Inflammatory macrophage treated with lipopolysaccharide for 4 hours (primary cell): ENCODE results near the gene ESPN.

Experiments used
- DNase-seq: peaks from one replicate; pipeline ENCODE4 v3.0.0-alpha.2; 2020

Gene ESPN

GRCh38 chr1:6467744-6468688 lies 43.4 kb downstream of the ESPN start:
- no peak for DNase-seq

GRCh38 chr1:6468729-6469461 lies 44.3 kb downstream of the ESPN start:
- DNase-seq: no peak

- no peak for DNase-seq
These were observed 45.8 kb downstream of the ESPN start for GRCh38 chr1:6470132-6471085.

- DNase-seq: no peak
These were observed 46.8 kb downstream of the ESPN start for GRCh38 chr1:6471086-6471969.

GRCh38 chr1:6471970-6472368 lies 47.4 kb downstream of the ESPN start:
- DNase-seq: no peak

GRCh38 chr1:6472391-6472790 lies 47.8 kb downstream of the ESPN start:
- no peak for DNase-seq

- no peak for DNase-seq
These were observed 48.6 kb downstream of the ESPN start for GRCh38 chr1:6473156-6473555.

GRCh38 chr1:6473974-6474814 lies 49.6 kb downstream of the ESPN start:
- DNase-seq: no peak

GRCh38 chr1:6474815-6475282 lies 50.3 kb downstream of the ESPN start:
- no peak for DNase-seq

- DNase-seq: peak; percentile 40
These were observed 51.0 kb downstream of the ESPN start for GRCh38 chr1:6475381-6476133.

GRCh38 chr1:6476483-6476882 lies 51.9 kb downstream of the ESPN start:
- DNase-seq: no peak

GRCh38 chr1:6477039-6477820 lies 52.7 kb downstream of the ESPN start:
- no peak for DNase-seq

- no peak for DNase-seq
These were observed 57.2 kb downstream of the ESPN start for GRCh38 chr1:6481820-6482219.

GRCh38 chr1:6483017-6483760 lies 58.6 kb downstream of the ESPN start:
- DNase-seq: no peak

GRCh38 chr1:6483761-6484117 lies 59.2 kb downstream of the ESPN start:
- DNase-seq: no peak

GRCh38 chr1:6484826-6485167 lies 60.2 kb downstream of the ESPN start:
- DNase-seq: no peak

GRCh38 chr1:6485168-6486101 lies 60.9 kb downstream of the ESPN start:
- no peak for DNase-seq
